ENCODE measurements around the gene CHD5.
A peak's percentile ranks its signal among the peaks of the same experiment; 100 is the strongest.
"Not testable (repeated sequence)": the region's sequence is repeated elsewhere in the genome, so short reads cannot be mapped to it uniquely, and the experiment has no call there.

Gene CHD5

DNA sequence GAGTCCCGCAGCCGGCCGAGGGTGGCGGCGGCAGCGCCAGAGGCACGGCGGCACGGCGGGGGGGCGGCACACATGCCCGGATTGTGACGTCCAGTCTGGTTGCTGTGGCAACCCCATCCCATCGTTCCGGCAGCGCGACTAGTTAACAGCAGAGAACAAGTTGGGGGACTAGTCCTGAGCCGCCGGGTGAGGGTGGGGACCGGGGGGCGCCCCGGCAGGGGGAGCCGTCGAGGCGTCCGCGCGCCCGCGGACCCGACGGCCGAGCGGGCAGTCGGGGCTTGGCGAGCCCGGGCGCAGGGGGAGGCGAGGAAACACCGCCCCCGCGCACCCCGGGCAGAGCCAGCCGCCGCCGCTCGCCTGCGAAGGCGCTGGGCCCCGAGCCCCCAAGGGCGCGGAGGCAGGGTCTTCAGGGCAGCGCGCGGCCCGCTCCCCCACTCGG is at the start of gene CHD5:
Gene CHD5 (minus strand): TSS at position 54 of the 439 bp plus-strand sequence. CDS start 298 bp downstream, outside the sequence.
- no peak for DNase-seq

DNA sequence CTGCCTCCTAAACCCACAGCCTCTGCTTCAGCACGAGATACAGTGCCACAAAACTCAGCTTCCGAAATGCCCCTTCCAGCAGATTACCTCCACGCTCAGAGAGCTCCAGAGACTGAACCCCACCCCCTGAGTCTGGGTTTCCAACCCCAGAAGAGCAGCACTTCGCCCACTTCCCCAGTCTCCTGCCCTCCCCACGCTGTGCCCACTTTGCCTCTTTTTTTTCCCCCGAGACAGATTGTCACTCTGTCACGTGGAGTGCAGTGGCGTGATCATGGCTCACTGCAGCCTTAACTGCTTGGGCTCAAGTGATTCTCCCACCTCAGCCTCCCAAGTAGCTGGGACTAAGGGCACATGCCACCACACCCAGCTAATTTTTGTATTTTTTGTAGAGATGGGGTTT is 45.5 kb upstream of the CHD5 start:
- DNase-seq: no peak

DNA sequence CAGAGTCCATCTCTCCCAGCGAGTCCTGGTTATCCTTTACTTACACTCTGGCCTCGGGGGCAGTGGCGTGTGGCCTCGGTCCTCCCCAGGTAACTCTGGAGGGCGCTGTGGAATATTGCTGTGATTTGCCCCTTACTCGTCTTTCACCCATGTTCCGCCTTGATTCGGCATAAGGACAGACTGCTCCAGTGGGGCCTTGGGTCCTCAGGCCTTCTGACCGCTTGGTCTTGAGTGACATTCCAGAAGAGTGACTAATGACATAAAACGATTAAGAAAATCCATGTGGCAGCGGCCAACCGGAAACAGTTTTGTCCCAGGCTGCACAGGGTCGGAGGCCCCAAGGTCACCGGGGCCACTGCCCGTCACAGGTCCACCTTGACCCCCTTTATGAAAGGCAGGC is 44.6 kb upstream of the CHD5 start:
- DNase-seq: no peak

GRCh38 chr1:6223617-6224016 is 43.5 kb upstream of the CHD5 start:
- no peak for DNase-seq

GRCh38 chr1:6222636-6223035 is 42.5 kb upstream of the CHD5 start:
- DNase-seq: no peak

DNA sequence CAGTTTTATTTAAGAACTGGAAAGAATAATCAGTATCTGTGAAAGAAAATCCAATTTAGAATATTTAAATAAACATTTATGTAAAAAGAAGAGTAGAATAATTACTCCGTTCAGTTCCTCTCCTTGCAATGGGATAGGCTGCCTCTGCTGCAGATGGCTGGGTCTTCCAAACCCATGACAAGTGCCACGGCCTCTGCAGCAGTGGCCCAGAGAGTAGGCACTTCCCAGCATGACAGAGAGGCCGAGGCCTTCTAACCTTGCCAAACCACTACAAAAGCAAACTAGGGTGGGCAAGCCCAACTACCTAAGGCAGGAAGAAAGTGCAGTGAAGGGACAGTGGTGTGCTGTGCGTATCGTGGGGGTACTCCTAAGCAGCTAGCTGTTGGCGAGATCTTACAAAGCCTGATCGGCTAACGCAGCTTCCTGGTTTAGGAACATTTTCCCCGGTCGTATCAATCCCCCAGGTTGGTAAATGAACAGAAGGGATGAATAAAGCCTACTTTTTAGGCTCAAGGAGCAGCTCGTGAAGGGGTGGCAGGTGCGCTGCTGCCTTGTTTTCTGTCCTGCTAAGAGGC is 41.2 kb upstream of the CHD5 start:
- DNase-seq: no peak

GRCh38 chr1:6220236-6220635 is 40.1 kb upstream of the CHD5 start:
- DNase-seq: no peak

GRCh38 chr1:6219641-6220040 is 39.5 kb upstream of the CHD5 start:
- not testable (repeated sequence) for DNase-seq

DNA sequence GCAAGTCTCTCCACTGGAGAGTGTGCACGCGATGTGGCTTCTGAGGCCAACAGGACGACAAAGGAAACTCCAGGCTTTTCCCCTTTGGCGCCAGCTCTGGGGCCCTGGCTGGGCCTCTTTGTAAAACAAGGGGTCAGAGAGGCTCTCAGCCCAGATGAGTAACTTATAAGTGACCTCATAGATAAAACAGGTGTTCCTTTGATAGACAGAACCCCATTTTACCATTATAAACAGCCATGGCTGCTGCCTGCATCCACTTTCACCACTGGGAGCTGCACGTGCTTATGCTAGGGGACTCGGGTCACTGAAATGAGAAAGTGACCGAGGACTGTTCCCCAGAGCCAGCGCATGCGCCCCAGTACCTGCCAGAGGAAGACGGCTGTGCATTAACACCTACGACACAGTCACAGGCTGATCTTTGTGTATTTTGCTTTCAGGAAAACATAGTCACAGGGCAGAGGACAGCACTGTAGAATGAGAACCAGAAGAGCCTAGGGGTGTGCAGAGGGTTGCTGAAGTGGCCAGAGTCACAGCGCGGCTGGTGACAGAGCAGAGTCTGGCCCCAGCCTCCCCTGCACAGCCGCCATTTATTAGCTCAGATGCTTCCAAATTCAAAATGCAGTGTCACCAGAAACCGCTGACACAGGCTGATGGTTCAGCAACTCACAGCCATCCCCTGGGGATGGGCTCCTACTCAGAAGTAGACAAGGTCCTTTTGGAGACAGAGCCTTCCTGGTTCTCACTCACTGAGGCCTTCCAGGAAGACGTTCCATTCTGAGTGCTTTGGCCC is 38.4 kb upstream of the CHD5 start:
- DNase-seq: no peak

DNA sequence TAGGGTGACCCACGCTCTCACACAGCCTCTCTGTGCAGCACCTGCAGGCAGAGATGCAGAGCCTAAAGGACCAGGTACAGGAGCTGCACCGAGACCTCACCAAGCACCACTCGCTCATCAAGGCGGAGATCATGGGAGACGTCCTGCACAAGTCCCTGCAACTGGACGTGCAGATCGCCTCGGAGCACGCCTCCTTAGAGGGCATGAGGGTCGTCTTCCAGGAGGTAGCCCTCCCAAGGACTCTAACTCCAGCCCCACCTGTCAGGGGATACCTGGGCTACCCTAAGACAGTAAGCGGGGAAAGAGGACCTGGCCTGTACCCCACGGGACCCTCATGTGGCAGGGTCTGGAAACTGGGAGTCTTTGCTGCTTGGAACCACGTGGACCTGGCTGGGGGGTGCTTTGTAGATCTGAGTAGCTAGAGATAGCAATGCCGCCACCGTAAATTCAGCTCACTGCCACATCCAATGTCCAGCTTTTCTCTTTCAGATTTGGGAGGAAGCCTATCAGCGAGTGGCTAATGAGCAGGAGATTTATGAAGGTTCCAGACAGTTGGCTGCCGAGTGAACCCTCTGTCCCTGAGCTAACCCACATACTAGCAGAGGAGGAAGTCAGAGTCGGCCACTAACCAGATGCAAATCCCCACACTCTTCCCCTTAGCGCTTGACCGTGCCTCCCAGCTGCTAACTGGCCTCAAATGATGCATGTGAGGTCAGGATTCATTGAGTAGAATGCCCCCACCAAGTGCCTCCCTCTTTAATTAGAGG is 32.3 kb upstream of the CHD5 start:
- no peak for DNase-seq

DNA sequence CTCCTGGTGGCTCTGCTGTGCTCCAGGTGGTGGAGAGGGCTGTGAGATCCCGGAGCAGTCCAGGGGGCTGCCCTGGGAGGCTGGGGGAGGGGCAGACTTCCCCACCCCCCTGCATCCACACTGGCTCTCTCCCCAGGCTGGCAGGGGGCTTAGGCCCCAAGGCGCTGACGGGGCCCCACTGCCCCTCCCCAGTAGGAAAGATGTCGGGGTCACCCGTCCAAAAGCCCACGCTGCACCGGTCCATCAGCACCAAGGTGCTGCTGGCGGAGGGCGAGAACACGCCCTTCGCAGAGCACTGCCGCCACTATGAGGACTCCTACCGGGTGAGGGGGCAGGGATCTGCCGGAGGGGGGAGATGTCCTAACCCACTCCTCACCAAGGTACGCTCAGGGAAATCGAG is 31.6 kb upstream of the CHD5 start:
- no peak for DNase-seq

GRCh38 chr1:6210591-6211355 is 30.7 kb upstream of the CHD5 start:
- no peak for DNase-seq

- peak; percentile 59 for DNase-seq
Observed at GRCh38 chr1:6209661-6210580, 29.8 kb upstream of the CHD5 start.

GRCh38 chr1:6208723-6209660 is 28.9 kb upstream of the CHD5 start:
- peak; percentile 74 for DNase-seq

DNA sequence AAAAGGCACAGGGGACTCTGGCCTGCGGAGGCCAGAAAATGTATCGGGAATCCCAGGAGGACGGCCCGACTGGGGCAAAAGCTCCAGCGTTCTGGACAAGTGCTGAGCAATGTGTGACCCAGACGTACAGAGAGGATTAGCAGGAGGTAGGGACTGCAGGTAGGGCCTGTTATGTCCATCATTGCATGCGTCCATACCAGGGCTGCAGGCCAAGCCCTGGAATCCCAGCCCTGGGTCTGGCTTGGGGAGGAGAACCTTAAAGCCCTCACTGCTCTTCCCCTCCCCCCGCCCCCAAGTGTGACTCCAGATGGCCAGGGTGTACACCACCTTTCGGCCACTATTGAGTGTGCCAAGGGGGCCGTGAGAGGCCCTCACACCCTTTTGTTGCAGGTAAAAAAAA is 27.8 kb upstream of the CHD5 start:
- no peak for DNase-seq

DNA sequence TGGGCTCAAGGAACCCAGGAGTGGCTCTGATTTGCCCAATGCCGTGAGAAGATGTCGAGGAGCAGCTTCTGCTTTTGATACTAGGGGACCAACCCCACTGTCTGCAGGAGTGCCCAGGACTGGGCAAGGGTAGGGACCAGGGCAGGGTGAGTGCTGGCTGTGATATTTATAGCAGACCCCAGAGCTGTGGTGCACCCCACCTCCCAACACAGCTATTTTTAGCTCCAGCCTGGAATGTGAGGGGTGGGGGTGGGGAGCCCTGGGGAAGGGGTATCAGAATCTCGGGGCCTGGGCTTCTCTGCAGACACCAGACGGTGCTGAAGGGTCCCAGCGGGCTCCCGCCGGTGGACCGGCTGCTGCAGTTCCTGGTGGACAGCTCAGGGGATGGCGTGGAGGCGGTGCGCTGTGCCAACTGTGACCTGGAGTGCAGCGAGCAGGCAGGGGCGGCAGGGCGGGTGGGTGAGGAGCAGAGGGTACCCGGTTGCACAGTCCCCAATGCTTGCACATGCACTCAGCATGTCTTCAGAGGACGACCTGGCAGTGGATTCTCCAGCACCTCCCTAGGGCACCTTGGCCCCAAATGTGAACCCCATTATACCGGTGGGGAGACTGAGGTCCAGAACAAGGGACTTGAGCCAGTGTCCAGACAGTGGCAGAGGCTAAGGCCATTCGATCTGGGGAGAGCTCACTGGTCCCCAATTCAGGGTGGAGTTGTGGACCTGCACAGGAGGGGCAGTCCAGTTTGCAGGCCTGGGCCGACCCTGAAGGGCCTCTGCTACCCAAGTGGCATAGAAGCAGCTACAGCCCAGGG is 27.2 kb upstream of the CHD5 start:
- DNase-seq: no peak

GRCh38 chr1:6206520-6206855 is 26.4 kb upstream of the CHD5 start:
- DNase-seq: no peak

GRCh38 chr1:6205849-6206519 is 25.9 kb upstream of the CHD5 start, which contains the start of gene RNF207:
TSS of gene RNF207 (plus strand) at chr1:6206119. CDS start at chr1:6206536, 417 bp downstream.
- peak; percentile 97 for DNase-seq

DNA sequence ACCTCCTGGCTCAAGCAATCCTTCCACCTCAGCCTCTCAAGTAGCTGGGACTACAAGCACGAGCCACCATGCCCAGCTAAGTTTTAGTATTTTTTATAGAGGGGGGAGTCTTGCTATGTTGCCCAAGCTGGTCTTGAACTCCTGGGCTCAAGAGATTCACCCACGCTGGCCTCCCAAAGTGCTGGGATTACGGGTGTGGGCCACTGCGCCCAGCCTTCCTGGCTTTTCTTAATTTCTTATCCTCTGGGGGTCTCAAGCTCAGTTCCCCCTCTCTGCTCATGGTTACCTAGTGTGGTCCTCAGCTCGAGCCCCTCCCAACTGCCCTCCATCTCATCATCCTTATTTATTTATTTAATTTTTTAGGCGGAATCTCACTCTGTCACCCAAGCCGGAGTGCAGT is 22.1 kb upstream of the CHD5 start:
- DNase-seq: no peak

Measured in NCI-H510A (cell line).